Measurements from ENCODE around the gene C16orf78.

Gene C16orf78

GRCh38 chr16:49377196-49377755 lies 3.7 kb downstream of the C16orf78 start:
- FAIRE-seq, result no peak
- no peak for TF ChIP-seq POLR2A (IDR thresholded peaks at IDR 0.05; ENCODE audit: low read depth, low read length)
- TF ChIP-seq POU2F2 (IDR thresholded peaks at IDR 0.05; ENCODE audit: low read depth, low read length), result no peak
- TF ChIP-seq PAX5 (IDR thresholded peaks at IDR 0.05; ENCODE audit: insufficient read depth, low read length, severe bottlenecking), result no peak
- TF ChIP-seq TAF1 (IDR thresholded peaks at IDR 0.05; ENCODE audit: low read depth, low read length), result no peak
- TF ChIP-seq SPI1 (IDR thresholded peaks at IDR 0.05; ENCODE audit: low read depth, low read length), result no peak
- TF ChIP-seq POLR2AphosphoS5 (IDR thresholded peaks at IDR 0.05; ENCODE audit: low read depth, low read length), result no peak

GRCh38 chr16:49378238-49378637 lies 4.6 kb downstream of the C16orf78 start:
- DNase-seq (ENCODE audit: insufficient read length, low spot score), result no peak
- TF ChIP-seq SPI1 (IDR thresholded peaks at IDR 0.05; ENCODE audit: low read depth, low read length), result no peak
- TF ChIP-seq POLR2AphosphoS5 (IDR thresholded peaks at IDR 0.05; ENCODE audit: low read depth, low read length), result no peak
- TF ChIP-seq TAF1 (IDR thresholded peaks at IDR 0.05; ENCODE audit: low read depth, low read length), result no peak
- TF ChIP-seq POLR2A (IDR thresholded peaks at IDR 0.05; ENCODE audit: low read depth, low read length), result no peak
- TF ChIP-seq PAX5 (IDR thresholded peaks at IDR 0.05; ENCODE audit: insufficient read depth, low read length, severe bottlenecking), result no peak
- no peak for TF ChIP-seq POU2F2 (IDR thresholded peaks at IDR 0.05; ENCODE audit: low read depth, low read length)
- no peak for FAIRE-seq

More at GRCh38 chr16:49377196-49377755, 3.7 kb downstream of the C16orf78 start:
- DNase-seq (ENCODE audit: insufficient read length, low spot score), result no peak

DNA sequence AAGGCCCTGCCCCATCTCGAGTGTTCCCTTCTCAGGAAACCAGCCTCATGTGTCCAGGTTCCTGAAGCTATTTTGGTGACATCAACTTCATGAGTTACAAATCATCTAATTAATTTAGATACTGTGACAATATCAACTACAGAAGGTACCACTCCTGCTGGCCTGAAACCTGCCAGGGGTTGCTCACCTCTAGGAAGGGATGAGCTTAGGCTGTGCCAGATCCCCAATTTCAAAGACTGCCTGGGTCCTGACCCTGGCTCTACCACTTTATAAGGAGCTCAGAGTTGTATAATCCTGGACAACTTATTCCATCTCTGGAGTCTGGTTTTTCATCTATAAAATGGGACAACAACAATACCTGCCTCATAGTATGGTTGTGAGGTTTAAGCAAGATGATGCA lies 5.2 kb downstream of the C16orf78 start:
- FAIRE-seq (no peak), DNase-seq (ENCODE audit: insufficient read length, low spot score) (no peak)
- TF ChIP-seq SPI1 (IDR thresholded peaks at IDR 0.05; ENCODE audit: low read depth, low read length) (no peak), POU2F2 (IDR thresholded peaks at IDR 0.05; ENCODE audit: low read depth, low read length) (no peak), POLR2AphosphoS5 (IDR thresholded peaks at IDR 0.05; ENCODE audit: low read depth, low read length) (no peak), PAX5 (IDR thresholded peaks at IDR 0.05; ENCODE audit: insufficient read depth, low read length, severe bottlenecking) (no peak), TAF1 (IDR thresholded peaks at IDR 0.05; ENCODE audit: low read depth, low read length) (no peak), POLR2A (IDR thresholded peaks at IDR 0.05; ENCODE audit: low read depth, low read length) (no peak)

- FAIRE-seq, result no peak
Measured at GRCh38 chr16:49382916-49383315, 9.3 kb downstream of the C16orf78 start.

DNA sequence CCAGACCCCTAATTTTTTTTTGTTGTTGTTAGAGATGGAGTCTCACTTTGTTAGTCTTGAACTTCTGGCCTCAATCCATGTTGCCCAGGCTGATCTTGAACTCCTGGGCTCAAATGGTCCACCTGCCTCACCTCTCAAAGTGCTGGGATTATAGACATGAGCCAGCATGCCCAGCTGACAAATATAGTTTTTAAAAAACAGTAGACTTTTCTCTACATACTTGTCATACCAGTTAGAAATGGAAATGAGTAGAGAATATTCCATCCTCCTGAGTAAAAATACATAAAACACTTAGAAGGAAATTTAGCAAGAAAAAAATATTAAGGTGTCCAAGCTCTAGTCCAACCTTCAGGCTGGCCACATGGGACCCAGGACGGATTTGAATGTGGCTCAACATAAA lies 21.4 kb downstream of the C16orf78 start:
- FAIRE-seq (peak; percentile 5), DNase-seq (ENCODE audit: insufficient read length, low spot score) (no peak)
- no peak for TF ChIP-seq PAX5 (IDR thresholded peaks at IDR 0.05; ENCODE audit: insufficient read depth, low read length, severe bottlenecking)

More at GRCh38 chr16:49382916-49383315, 9.3 kb downstream of the C16orf78 start:
- DNase-seq (ENCODE audit: insufficient read length, low spot score), result no peak
- no peak for TF ChIP-seq POLR2A (IDR thresholded peaks at IDR 0.05; ENCODE audit: low read depth, low read length)
- TF ChIP-seq TAF1 (IDR thresholded peaks at IDR 0.05; ENCODE audit: low read depth, low read length), result no peak
- no peak for TF ChIP-seq PAX5 (IDR thresholded peaks at IDR 0.05; ENCODE audit: insufficient read depth, low read length, severe bottlenecking)
- TF ChIP-seq POU2F2 (IDR thresholded peaks at IDR 0.05; ENCODE audit: low read depth, low read length), result no peak
- TF ChIP-seq SPI1 (IDR thresholded peaks at IDR 0.05; ENCODE audit: low read depth, low read length), result no peak
- TF ChIP-seq POLR2AphosphoS5 (IDR thresholded peaks at IDR 0.05; ENCODE audit: low read depth, low read length), result no peak

- no peak for FAIRE-seq
- no peak for DNase-seq (ENCODE audit: insufficient read length, low spot score)
- TF ChIP-seq PAX5 (IDR thresholded peaks at IDR 0.05; ENCODE audit: insufficient read depth, low read length, severe bottlenecking) (no peak), POLR2AphosphoS5 (IDR thresholded peaks at IDR 0.05; ENCODE audit: low read depth, low read length) (no peak), POLR2A (IDR thresholded peaks at IDR 0.05; ENCODE audit: low read depth, low read length) (no peak), TAF1 (IDR thresholded peaks at IDR 0.05; ENCODE audit: low read depth, low read length) (no peak), SPI1 (IDR thresholded peaks at IDR 0.05; ENCODE audit: low read depth, low read length) (no peak), POU2F2 (IDR thresholded peaks at IDR 0.05; ENCODE audit: low read depth, low read length) (no peak)
Measured at GRCh38 chr16:49396206-49396720, 22.7 kb downstream of the C16orf78 start.

DNA sequence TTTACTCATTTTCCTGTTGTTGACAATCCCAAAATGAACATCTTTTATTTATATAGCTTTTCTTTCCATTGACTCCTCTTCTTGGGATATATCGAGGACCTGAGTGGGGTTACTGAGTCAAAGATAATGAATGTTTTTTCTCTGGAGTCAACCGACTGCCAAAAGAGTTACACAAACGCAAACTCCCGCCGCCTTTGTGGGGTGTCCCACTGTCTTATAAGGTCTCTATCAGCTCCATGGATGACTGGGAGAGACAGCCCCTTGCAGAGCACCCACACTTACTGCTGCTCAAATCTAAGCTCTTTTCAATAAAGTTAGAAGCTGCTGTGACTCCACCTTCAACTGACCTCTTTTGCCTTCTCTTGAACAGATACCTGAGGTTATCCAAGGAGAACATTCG lies 25.2 kb downstream of the C16orf78 start:
- no peak for DNase-seq (ENCODE audit: insufficient read length, low spot score)
- no peak for FAIRE-seq
- TF ChIP-seq PAX5 (IDR thresholded peaks at IDR 0.05; ENCODE audit: insufficient read depth, low read length, severe bottlenecking) (no peak), SPI1 (IDR thresholded peaks at IDR 0.05; ENCODE audit: low read depth, low read length) (no peak), POLR2A (IDR thresholded peaks at IDR 0.05; ENCODE audit: low read depth, low read length) (no peak), POLR2AphosphoS5 (IDR thresholded peaks at IDR 0.05; ENCODE audit: low read depth, low read length) (no peak), TAF1 (IDR thresholded peaks at IDR 0.05; ENCODE audit: low read depth, low read length) (no peak), POU2F2 (IDR thresholded peaks at IDR 0.05; ENCODE audit: low read depth, low read length) (no peak)

- peak; percentile 56 for DNase-seq (ENCODE audit: insufficient read length, low spot score)
- FAIRE-seq, result peak; percentile 94
- TF ChIP-seq POLR2AphosphoS5 (IDR thresholded peaks at IDR 0.05; ENCODE audit: low read depth, low read length) (no peak), SPI1 (IDR thresholded peaks at IDR 0.05; ENCODE audit: low read depth, low read length) (peak; percentile 98), POU2F2 (IDR thresholded peaks at IDR 0.05; ENCODE audit: low read depth, low read length) (peak; percentile 93; the same call in 1 of the 2 replicates), PAX5 (IDR thresholded peaks at IDR 0.05; ENCODE audit: insufficient read depth, low read length, severe bottlenecking) (no peak)
Measured at GRCh38 chr16:49399594-49400364, 26.2 kb downstream of the C16orf78 start.

DNA sequence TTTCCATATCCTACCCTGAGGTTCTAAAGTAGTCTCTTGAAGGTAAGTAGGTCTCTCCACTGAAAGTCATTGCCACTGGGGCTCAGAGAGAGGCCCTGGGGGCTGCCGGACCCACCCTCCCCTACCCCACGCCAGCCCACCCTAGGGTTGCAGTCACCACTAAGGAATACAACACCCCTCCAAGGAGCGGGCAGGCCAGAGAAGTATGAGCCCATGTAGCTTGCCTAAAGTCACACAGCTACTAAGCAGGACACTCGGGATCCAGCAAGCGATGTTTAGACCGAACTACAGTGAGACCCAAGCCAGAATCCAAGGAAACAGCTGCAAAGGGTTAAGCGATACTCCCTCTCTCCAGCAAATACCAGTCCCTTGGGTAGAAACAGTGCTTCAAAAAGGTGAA lies 27.0 kb downstream of the C16orf78 start:
- no peak for DNase-seq (ENCODE audit: insufficient read length, low spot score)
- no peak for TF ChIP-seq POU2F2 (IDR thresholded peaks at IDR 0.05; ENCODE audit: low read depth, low read length)
- TF ChIP-seq POLR2AphosphoS5 (IDR thresholded peaks at IDR 0.05; ENCODE audit: low read depth, low read length), result no peak
- no peak for TF ChIP-seq TAF1 (IDR thresholded peaks at IDR 0.05; ENCODE audit: low read depth, low read length)
- TF ChIP-seq SPI1 (IDR thresholded peaks at IDR 0.05; ENCODE audit: low read depth, low read length), result no peak
- FAIRE-seq, result no peak

Data from GM12891 (cell line).